ENCODE data around the gene LHX3.

Gene LHX3

DNA sequence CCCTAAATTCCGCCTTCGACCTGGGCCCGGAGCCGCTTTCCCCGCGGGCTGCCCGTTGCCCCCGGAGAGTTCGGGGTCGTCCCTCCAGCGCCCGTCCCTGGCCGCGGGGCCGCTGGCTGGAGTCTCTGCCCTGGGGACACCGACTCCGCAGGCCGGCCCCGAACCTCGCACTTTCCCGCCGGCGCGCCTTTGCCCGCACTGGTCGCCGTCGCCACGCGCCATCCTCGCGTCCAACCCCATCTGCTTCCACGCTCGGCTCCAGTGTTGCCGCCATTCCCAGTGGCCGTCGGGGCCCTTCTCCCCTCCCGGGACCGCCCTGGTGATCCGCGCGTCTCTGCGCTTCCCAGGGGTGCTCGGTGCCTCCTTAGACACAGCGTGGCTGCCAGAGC lies 11.0 kb downstream of the LHX3 start:
- no peak for DNase-seq

GRCh38 chr9:136193127-136193890 lies 11.6 kb downstream of the LHX3 start:
- no peak for DNase-seq

- DNase-seq = no peak
Measured at GRCh38 chr9:136192289-136193126, 12.4 kb downstream of the LHX3 start.

DNA sequence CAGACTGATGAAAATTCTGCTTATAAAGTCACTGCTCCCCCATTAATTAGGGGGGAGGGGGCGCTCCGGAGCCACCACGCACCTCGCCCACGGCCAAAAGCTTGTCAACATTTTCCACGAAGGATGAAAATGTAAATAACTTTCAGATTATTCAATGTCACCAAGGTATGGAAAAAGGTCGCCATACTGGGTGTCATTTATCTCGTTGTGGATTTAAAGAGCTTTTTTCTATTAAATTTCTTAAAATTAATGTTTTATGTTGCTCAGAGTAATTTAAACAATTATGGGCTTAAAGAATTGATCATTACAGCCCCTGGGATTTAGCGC lies 13.0 kb downstream of the LHX3 start:
- no peak for DNase-seq

GRCh38 chr9:136191099-136191959 lies 13.6 kb downstream of the LHX3 start:
- DNase-seq = no peak

GRCh38 chr9:136190656-136191055 lies 14.3 kb downstream of the LHX3 start:
- DNase-seq = no peak

DNA sequence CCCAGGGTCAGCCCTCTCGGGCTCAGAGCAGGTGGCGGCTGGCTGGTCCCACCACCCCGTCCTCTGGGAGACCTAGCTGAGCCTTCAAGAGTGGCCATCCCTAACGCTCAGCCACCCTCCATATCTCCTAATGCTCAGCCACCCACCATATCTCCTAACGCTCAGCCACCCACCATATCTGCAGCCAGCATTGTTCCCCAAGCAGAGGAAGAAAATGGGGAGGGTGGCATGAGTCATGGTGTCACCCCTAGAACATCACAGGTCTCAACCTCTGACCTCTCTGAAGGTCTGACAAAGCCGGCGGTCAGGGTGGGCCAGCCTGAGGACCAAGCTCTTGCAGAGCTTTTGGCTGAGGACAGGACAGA lies 14.7 kb downstream of the LHX3 start:
- no peak for DNase-seq

GRCh38 chr9:136189394-136190236 lies 15.3 kb downstream of the LHX3 start:
- DNase-seq = no peak

GRCh38 chr9:136187683-136188586 lies 17.0 kb downstream of the LHX3 start:
- no peak for DNase-seq

DNA sequence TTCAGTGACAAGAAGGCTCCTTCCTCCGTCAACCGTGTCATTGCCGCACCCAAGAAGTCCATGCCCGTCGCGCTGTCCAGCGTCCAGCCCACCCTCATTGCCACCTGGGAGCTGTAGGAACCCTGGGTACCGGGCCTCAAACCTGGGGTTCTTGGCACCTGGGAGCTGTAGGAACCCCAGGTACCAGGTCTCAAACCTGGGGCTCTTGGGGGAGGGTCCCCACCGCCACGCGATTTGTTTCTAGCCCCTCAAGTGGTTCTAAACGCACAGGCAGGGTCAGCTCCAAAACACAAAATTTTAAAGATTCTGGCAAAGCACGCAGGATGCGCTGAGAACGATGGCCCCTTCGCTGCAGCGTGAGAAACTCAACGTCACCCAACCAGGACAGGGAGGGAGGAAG lies 17.7 kb downstream of the LHX3 start:
- DNase-seq = no peak

DNA sequence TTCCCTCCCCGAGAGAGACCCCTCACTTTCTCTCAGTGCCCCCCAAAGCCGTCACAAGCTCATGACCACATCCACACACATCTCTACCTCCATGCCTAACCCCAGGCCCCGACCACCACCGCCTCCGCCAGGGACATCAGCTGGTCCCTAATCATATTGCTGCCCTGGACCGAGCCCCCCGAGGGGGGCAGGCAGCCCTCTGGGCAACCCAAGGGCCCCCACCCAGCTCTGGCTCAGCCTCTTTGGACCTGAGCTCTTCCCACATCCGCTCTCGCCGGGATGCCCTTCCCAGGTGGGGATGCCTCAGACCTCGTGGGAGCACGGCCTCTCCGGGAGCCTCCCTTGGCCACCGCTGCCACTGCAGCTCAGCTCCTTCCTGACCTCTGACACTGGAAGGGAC lies 18.5 kb downstream of the LHX3 start:
- DNase-seq = no peak

DNA sequence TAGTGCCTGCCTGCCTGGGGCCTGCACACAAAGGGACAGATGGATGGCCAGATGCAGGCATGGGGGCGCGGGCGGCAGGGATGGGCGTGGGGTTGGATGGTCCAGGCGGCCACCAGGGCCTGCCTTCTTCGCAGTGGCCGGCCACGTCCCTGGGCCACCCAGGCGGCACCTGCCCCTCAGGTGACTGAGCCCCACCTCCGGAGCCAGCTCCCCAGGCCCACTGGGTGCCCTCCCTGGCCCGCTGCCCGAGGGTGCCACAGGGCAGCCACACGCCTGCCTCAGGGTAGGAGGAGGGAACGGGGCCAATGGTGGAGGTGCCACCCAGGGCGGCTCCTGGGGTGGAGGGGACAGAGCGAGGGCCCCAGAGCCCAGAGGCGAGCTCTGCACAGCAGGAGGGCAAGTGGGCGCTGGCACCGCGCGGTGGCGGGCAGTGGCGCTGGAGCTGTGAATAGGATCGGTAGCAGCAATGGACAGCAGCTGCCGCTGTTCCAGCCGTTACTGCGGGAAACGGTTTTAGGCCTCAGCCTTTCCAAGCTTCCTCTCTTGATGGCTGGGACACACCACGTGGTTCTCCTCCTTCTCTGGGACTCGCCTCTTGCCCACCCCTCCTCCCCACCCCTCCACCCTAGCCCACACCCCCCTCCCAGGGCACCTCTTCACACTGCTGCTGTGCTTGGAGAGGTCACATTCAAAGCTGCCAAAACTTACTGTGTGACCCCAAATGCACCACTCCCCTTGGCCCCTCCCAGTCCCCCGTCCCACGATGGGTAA lies 19.1 kb downstream of the LHX3 start:
- no peak for DNase-seq

GRCh38 chr9:136185066-136185465 lies 19.9 kb downstream of the LHX3 start:
- no peak for DNase-seq

DNA sequence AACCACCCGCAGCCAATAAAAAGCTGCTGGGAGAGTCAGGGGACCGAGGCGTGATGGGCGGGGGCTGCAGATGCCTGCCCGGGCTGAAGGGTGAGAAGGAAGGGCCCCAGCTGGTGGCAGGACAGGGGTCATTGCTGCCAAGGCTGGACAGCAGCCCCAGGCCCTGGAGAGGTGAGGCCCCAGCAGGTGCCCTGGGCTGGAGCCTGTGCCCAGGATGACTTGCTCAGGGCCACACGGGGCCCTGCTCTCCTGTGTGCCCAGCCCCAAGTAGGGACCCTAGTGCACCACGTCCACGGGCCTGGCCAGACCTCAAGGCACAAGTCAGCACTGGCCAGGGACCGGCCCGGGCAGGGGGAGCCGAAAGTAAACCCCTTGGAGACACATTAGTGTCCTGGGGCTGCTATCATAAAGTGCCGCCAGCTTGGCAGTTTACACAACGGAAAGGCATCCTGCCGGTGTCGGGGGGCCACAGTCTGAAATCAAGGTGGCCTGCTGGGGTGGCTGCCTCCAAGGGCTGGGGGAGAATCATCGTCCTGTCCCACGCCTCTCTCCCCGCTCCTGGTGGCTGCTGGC lies 22.0 kb downstream of the LHX3 start:
- no peak for DNase-seq

DNA sequence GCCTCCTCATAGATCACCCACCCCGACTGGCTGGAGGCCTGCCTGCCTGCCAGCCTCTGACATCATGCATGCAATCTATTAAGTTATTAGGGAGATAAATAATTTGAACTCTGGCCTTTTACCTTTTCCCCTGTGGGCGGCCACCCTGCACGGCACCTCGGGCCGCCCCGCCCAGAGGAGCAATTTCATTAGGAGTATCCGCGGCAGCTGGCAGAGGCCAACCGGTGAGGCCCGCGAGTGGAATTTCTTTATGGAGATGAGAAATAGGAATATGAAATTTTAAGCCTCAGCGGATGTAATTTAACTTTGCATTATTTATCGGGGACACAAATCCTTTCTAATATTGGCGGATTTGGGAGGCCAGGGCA lies 22.5 kb downstream of the LHX3 start:
- DNase-seq = no peak

DNA sequence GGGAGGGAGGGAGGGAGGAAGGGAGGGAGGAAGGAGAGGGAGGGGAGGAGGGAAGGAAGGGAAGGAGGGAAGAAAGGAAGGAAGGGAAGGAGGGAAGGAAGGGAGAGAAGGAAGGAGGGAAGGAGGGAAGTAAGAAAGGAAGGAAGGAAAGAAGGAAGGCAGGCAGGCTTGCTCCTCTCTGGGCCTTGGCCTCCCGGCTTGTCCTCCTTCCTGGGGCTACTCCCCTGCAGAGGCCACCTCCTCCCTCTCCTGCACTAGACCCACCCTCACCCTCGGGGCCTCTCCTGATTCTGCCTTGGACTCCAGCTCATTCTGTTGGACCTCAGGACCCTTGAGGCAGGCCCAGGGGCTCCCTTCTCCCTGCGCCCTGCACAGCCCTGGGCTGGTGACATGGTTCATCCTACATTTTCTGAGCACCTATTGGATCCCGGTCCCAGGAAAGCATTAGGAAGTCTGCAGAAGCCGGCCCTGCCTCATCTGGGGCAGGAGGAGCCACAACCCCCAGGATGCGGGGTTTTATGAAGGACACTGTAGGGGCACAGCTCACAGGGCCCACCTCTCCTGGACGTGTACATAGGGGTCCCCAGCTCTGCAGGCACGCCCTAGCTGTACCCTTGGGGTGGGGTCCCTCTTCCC lies 23.0 kb downstream of the LHX3 start:
- no peak for DNase-seq

DNA sequence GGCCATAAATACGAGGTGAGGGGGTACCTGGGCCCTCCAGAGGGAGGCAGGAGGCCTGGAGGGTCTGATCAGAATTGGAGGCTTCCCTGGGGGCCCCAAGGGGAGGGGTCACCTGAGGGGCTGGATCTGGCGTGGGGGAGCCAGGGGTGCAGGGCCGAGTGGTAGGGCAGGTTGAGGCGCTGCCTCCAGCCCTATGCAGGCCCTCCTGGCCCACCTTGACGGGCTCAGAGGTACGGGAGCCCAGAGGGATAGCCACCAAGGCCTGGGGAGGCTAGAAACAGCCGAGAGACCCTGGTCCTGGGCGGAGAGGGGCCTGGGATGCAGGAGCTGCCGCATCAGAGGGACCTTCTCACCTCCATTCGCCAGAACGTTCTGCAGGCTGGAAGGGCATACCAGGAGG lies 24.3 kb downstream of the LHX3 start:
- no peak for DNase-seq

DNA sequence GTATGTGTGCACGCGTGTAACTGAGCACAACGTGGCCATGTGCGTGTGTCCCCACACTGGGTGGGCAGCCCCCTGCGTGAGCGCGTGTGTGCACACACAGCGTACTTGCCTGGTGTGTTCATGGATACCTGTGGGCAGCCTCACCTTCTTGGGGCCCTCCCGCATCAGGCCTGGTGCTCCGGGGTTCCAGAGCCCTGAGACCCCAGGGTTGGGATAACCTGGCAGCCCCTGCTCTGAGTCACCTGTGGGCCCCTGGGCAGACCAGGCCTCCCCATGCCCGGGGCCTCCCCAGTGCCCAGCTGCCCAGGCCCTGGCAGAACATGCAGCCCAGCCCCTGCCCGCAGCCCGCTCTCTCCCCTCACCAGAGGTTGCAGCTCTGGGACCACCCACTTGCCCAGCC lies 25.2 kb downstream of the LHX3 start:
- no peak for DNase-seq
